GM12873 (cell line): ENCODE data around the gene PRM3.

ENCODE experiments used
- CTCF ChIP-seq: IDR thresholded peaks from 2 replicates; pipeline ENCODE4 v1.5.1; 2012; ENCODE audit warnings: low read depth, mild to moderate bottlenecking, moderate library complexity, low read length, control low read depth; ENCODE audit not compliant: insufficient read depth; ENCODE audit errors: missing control alignments

PRM3 gene

DNA sequence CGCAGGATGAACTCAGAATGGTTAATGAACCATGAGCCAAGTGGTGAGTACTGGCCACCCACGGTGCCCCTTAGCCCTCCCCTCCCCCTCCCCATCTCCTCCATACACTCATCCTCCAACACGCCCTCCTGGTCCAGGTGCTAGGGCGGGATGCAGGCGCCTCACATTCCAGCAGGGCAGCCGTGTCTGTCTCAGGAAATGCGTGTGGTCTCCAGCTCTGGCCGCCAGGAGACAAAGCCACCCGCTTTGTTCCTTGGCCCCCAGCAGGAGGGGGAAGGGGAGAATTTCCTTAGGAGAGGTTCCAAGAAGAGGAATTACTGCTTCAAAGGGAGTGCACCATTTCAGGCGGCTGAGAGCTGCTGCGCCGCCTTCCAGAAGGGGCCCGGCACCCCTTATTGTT lies 42.1 kb upstream of the PRM3 start:
- no peak for TF ChIP-seq CTCF

- TF ChIP-seq CTCF = no peak
These were observed 41.0 kb upstream of the PRM3 start for GRCh38 chr16:11314309-11314894.

- TF ChIP-seq CTCF = no peak
These were observed 40.3 kb upstream of the PRM3 start for GRCh38 chr16:11313493-11314308.

DNA sequence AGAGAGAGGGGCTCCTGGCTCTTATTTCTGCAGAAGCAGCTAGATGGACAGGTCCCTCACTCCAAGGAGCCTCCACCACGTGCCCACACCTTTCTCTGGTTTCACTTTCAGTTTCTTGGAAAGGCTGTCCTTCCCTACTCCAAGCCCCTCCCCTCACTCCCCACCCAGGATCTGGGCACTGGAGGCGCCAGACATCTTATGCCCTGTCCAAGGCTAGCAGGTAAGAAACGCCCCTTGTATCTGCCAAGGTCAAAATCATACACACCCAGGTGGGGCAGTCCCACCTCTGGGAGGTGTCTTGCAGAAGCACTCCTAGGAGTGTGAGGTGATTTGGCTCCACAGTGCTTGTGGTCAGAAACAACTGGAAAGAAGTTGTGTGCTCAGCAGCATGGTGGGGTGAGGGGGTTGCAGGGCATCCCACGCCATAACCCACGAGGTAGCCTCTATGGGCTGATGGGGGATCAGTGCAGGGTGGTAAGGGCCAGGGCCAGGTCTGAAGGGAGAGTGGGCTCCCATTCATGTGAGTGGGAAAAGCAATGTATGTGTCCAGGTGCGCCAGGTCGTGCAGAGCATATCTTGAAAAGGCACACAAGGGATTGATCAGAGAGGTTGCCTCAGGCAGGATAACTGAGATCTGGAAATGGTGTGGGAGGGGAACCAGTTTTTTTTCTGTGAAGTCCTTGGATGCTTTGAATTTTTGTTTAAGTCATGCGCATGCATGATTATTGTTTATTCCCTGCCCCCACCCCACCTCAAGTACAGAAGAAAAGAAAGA lies 39.5 kb upstream of the PRM3 start:
- no peak for TF ChIP-seq CTCF

DNA sequence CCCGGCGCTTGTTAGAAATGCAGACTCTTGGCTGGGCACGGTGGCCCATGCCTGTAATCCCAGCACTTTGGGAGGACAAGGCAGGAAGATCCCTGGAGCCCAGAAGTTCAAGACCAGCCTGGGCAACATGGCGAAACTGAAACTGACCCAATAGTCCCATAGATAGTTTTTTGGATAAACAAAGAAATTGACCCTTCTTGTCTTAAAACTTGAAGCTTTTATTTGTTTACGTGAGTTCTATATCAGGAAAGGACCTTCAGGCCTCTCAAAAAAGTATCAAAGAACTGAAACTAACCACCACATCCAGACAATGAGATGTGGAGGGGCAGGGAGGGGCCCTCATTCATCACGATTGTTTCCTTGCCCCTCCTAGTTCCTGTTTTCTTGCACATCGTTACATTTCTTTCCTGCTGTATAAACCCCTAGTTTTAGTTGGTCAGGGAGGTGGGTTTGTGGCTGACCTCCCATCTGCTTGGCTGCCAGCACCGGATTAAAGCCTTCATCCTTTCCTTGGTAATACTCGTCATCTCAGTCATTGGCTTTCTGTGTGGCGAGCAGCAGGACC lies 37.6 kb upstream of the PRM3 start:
- no peak for TF ChIP-seq CTCF

DNA sequence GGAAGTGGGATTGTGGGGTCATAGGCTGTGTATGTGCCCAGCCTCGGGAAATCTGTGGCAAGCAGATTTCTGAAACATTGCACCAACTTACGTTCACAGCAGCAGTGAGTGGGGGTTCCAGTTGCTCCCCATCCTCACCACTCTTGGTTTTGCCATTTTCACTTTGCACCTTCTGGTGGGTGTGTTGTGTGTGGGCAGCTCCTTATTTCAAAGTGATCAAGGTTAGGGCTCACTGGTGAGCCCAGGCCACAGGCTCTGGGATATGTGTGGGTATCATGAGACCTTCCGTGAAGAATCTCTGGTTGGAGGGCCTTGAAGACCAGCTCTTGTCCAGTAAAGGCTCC lies 37.2 kb upstream of the PRM3 start:
- no peak for TF ChIP-seq CTCF
